Upper lobe of left lung (tissue), 4 donors: ENCODE data around the gene SLC44A5.

Experiments used
- EP300 ChIP-seq, 4 donors: sonication (generic); formaldehyde crosslinking; IDR thresholded peaks; one replicate each; pipeline ENCODE4 v1.5.1; 2017; ENCODE audit warnings: antibody characterized with exemption in 4 of 4, control low read depth in 2 of 4
- POLR2A ChIP-seq, 4 donors: fragments of 450-650 bp; IDR thresholded peaks; one replicate each; pipeline ENCODE4 v1.5.1; 2016 to 2017; ENCODE audit warnings: antibody characterized with exemption in 4 of 4, mild to moderate bottlenecking in 2 of 4
- POLR2AphosphoS5 ChIP-seq, 2 donors: sonication (generic); formaldehyde crosslinking; IDR thresholded peaks; one replicate each; pipeline ENCODE4 v1.5.1; 2017; ENCODE audit warnings: antibody characterized with exemption in 2 of 2
- TF ChIP-seq, protein P1 (sequence below), 6 experiments: fragments of 450-650 bp in 4 of 6; fragments of 200-600 bp in 2 of 6; sonication (generic) in 2 of 6; IDR thresholded peaks; one replicate each; pipeline ENCODE4 v1.5.1; 2016 to 2019; ENCODE audit warnings: antibody characterized with exemption in 6 of 6

DNA sequence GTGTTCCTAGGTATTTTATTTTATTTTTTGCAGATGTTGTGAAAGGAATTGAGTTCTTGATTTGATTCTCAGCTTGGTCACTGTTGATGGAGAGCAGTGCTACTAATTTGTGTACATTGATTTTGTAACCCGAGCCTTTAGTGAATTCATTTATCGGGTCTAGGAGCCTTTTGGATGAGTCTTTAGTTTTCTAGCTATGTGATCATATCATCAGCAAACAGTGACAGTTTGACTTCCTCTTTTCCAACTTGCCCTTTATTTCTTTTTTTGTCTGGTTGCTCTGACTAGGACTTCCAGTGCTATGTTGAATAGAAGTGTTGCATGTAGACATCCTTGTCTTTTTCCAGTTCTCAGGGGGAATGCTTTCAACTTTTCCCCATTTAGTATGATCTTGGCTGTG lies 337.8 kb downstream of the SLC44A5 start:
- no peak for TF ChIP-seq POLR2AphosphoS5 (IDR thresholded peaks at IDR 0.05)
- TF ChIP-seq EP300 (IDR thresholded peaks at IDR 0.05), result no peak
- TF ChIP-seq, protein P1, sequence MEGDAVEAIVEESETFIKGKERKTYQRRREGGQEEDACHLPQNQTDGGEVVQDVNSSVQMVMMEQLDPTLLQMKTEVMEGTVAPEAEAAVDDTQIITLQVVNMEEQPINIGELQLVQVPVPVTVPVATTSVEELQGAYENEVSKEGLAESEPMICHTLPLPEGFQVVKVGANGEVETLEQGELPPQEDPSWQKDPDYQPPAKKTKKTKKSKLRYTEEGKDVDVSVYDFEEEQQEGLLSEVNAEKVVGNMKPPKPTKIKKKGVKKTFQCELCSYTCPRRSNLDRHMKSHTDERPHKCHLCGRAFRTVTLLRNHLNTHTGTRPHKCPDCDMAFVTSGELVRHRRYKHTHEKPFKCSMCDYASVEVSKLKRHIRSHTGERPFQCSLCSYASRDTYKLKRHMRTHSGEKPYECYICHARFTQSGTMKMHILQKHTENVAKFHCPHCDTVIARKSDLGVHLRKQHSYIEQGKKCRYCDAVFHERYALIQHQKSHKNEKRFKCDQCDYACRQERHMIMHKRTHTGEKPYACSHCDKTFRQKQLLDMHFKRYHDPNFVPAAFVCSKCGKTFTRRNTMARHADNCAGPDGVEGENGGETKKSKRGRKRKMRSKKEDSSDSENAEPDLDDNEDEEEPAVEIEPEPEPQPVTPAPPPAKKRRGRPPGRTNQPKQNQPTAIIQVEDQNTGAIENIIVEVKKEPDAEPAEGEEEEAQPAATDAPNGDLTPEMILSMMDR (IDR thresholded peaks at IDR 0.05), result no peak
- no peak for TF ChIP-seq POLR2A (IDR thresholded peaks at IDR 0.05)
